GM12878 (cell line): Measurements from ENCODE around the gene CDC20B. TPM values are rescaled to one million over a fixed set of nuclear protein-coding genes. Genes with fewer than 3 reads are reported as not detected.
"Not testable (repeated sequence)": the region's sequence is repeated elsewhere in the genome, so short reads cannot be mapped to it uniquely, and the experiment has no call there.

Experiments
- ATAC-seq: fragments of 200-7000 bp; cut with Tn5 transposase; 3 replicates; pipeline ENCODE4 v1.9.1; 2020; ENCODE audit warnings: mild to moderate bottlenecking, moderate library complexity
- BruUV-seq: library from RNA; stranded (reverse); fragments of 400-500 nt; replicated peaks from 2 replicates; lab custom pipeline; 2021; lab: Mats Ljungman, UMichigan
- CTCF ChIA-PET: fragments of 300-600 bp; sonication (Branson Sonifier 250); formaldehyde crosslinking; extraction: SDS; loops from one replicate; lab custom pipeline; 2021; ENCODE audit warnings: inconsistent platforms; lab: Yijun Ruan, JAX
- POLR2A ChIA-PET: fragments of 350-600 bp; formaldehyde crosslinking; extraction: SDS; loops from one replicate; lab custom pipeline; 2021; ENCODE audit warnings: inconsistent platforms; lab: Charles Lee
- RAD21 ChIA-PET: fragments of 300-600 bp; sonication (Branson Sonifier 250); formaldehyde crosslinking; loops from one replicate; lab custom pipeline; 2023; ENCODE audit warnings: antibody characterized with exemption; ENCODE audit not compliant: unreplicated experiment; lab: Charles Lee
- SMC1A ChIA-PET: fragments of 300-600 bp; sonication (Branson Sonifier 250); formaldehyde crosslinking; loops from one replicate; lab custom pipeline; 2023; ENCODE audit not compliant: unreplicated experiment, uncharacterized antibody; lab: Charles Lee
- DNase-seq: peaks from one replicate; pipeline ENCODE4 v3.0.0-alpha.2; 2011; ENCODE audit warnings: low read depth, low spot score
- FAIRE-seq: peaks from 3 replicates; lab custom pipeline; 2011; peaks lifted over from hg19 to GRCh38; lab: Jason Lieb, UNC
- H2AFZ ChIP-seq: 2 replicates; pipeline ENCODE4 v1.6.0; 2011; ENCODE audit warnings: low read depth, low read length, control low read depth; ENCODE audit not compliant: control insufficient read depth
- H3K27ac ChIP-seq: 2 replicates; pipeline ENCODE4 v1.5.1; 2011; ENCODE audit warnings: control low read depth; ENCODE audit not compliant: control insufficient read depth, insufficient read depth
- H3K27me3 ChIP-seq, 2 experiments: replicated peaks in 1 of 2; 2 replicates each; pipeline versions ENCODE4 v1.6.0 to v1.6.1; 2011; ENCODE audit warnings: low read length in 1 of 2; ENCODE audit not compliant: control insufficient read depth in 2 of 2, insufficient read depth in 2 of 2
- H3K36me3 ChIP-seq, 2 experiments: 2 replicates each; pipeline ENCODE4 v1.5.1; 2011; ENCODE audit warnings: low read length in 1 of 2; ENCODE audit not compliant: control insufficient read depth in 2 of 2, insufficient read depth in 2 of 2
- H3K4me1 ChIP-seq: 2 replicates; pipeline ENCODE4 v1.6.1; 2011; ENCODE audit warnings: mild to moderate bottlenecking, low read length, moderate library complexity, mixed read lengths; ENCODE audit not compliant: control insufficient read depth, insufficient read depth
- H3K4me2 ChIP-seq: 2 replicates; pipeline ENCODE4 v1.6.0; 2011; ENCODE audit warnings: control low read depth; ENCODE audit not compliant: control insufficient read depth, insufficient read depth
- H3K4me3 ChIP-seq: fragments of 200-600 bp; sonication (generic); 2 replicates; pipeline ENCODE4 v1.5.1; 2016
- H3K79me2 ChIP-seq: 2 replicates; pipeline ENCODE4 v1.6.0; 2011; ENCODE audit warnings: low read length; ENCODE audit not compliant: control insufficient read depth, insufficient read depth
- H3K9ac ChIP-seq: 2 replicates; pipeline ENCODE4 v1.8.0; 2011; ENCODE audit warnings: low read length, control low read depth, mixed read lengths; ENCODE audit not compliant: control insufficient read depth, insufficient read depth
- H3K9me3 ChIP-seq: replicated peaks from 3 replicates; pipeline ENCODE4 v1.5.1; 2011; ENCODE audit warnings: mild to moderate bottlenecking, low read length; ENCODE audit not compliant: control insufficient read depth, insufficient read depth
- H4K20me1 ChIP-seq: 2 replicates; pipeline ENCODE4 v1.6.0; 2011; ENCODE audit not compliant: control insufficient read depth, insufficient read depth
- NFYB ChIP-seq: IDR thresholded peaks from 2 replicates; pipeline ENCODE4 v1.6.1; 2011; ENCODE audit warnings: low read depth, mild to moderate bottlenecking, low read length, improper control_type of control experiment, moderate library complexity; ENCODE audit not compliant: insufficient read depth
- WGBS: methylation state at CpG from one replicate; pipeline ENCODE4 v1.1.6; 2016; ENCODE audit warnings: low lambda C conversion rate; ENCODE audit not compliant: insufficient replicate concordance, insufficient coverage; ENCODE audit errors: missing lambda C conversion rate; 5-methylcytosine and 5-hydroxymethylcytosine counted together
- in situ Hi-C: fragments of 300-500 bp; cut with MboI; formaldehyde crosslinking; loops from 9 replicates; pipeline ENCODE4 v1.14.3; 2018; ENCODE audit warnings: mixed read lengths
- intact Hi-C: fragments of 100-400 bp; cut with micrococcal nuclease; formaldehyde crosslinking; loops from one replicate; pipeline ENCODE4 v1.14.2; 2022; ENCODE audit not compliant: unreplicated experiment
- polyA plus RNA-seq, 11 experiments: library from polyadenylated mRNA; depleted of rRNA in 4 of 11; unstranded in 6 of 11; stranded (reverse) in 5 of 11; fragments of >200 nt; fragmentation: Nextera tagmentation in 4 of 11; fragmentation: Illumina TruSeq in 1 of 11; extraction: Ambion mirVana in 4 of 11; extraction: Trizol in 1 of 11; gene quantifications; 1 replicate in 1 of 11; 2 replicates in 10 of 11; pipeline versions ENCODE4 v1.2.1 to v1.2.3, GENCODE V29; 2011 to 2016; ENCODE audit warnings: inconsistent platforms in 2 of 11, missing spikeins in 2 of 11, low read depth in 1 of 11
- total RNA-seq, 4 experiments: library from RNA; depleted of rRNA in 3 of 4; stranded (reverse); fragments of >200 nt in 3 of 4; fragmentation: Illumina TruSeq in 1 of 4; extraction: Trizol in 1 of 4; gene quantifications; 2 replicates each; pipeline versions ENCODE4 v1.2.1 to v1.2.3, GENCODE V29; 2013 to 2021

CDC20B gene
- total and polyA plus RNA-seq, 10 of the 15 experiments (the other 5 are each of a cell fraction or from before 2014, with no cell fraction given), result 0.05 to 0.11 TPM; not detected in 8

DNA sequence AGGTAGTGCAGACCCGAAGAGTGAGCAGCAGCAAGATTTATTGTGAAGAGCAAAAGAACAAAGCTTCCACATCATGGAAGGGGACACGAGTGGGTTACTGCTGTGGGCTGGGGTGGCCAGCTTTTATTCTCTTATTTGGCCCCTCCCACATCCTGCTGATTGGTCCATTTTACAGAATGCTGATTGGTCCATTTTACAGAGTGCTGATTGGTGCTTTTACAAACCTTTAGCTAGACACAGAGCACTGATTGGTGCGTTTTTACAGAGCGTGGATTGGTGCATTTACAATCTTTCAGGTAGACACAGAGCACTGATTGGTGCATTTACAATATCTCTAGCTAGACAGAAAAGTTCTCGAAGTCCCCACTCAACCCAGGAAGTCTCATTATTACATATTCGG lies 82.0 kb downstream of the CDC20B start:
- not testable (repeated sequence) for H3K27me3 ChIP-seq, H2AFZ ChIP-seq
- TF ChIP-seq NFYB, result peak; percentile 64; the same call in 1 of the 2 replicates
- TF ChIP-seq, all 136 proteins: peak for 1; not testable (repeated sequence) for 135
- H3K4me3 ChIP-seq, RAD21 ChIA-PET, H3K4me2 ChIP-seq, in situ Hi-C loops, intact Hi-C loops, H3K27ac ChIP-seq, FAIRE-seq, H3K79me2 ChIP-seq, BruUV-seq, H4K20me1 ChIP-seq, H3K9me3 ChIP-seq, DNase-seq, H3K9ac ChIP-seq, H3K36me3 ChIP-seq, H3K4me1 ChIP-seq, ATAC-seq: not testable (repeated sequence)
- ChIA-PET POLR2A (interaction anchor here (0.5 kb wide), 1 partner anchor 841 kb away, joined by 3 read pairs; no protein-coding TSS in a partner anchor), CTCF (interaction anchor here (0.6 to 0.7 kb wide), 2 partner anchors 24 to 48 kb away, joined by 3 to 4 read pairs; no protein-coding TSS in a partner anchor), SMC1A (interaction anchor here (1.0 kb wide), 1 partner anchor 17 kb away, joined by 3 read pairs; no protein-coding TSS in a partner anchor)
- 18% methylated on average over 6 of the region's 6 CpGs for WGBS

DNA sequence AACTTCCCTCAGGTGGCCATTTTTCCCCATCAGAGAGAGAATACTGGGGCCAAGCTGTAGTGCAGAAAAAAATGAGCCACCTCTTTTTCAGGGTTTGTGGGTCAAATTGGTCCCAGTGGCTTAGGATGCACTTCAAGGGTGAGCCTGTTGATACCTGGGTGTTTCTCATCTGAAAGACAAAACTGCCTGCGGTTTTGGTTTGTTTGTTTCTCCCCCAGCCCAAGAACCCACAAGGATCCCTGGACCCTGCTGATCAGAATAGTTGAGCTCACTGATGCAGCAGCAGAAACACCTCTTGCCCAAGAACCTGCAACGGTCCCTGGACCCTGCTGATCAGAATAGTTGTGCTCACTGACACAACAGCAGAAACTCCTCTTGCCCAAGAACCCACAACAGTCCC lies 83.7 kb downstream of the CDC20B start:
- RAD21 ChIA-PET, H3K27me3 ChIP-seq, in situ Hi-C loops, H3K4me1 ChIP-seq, H3K27ac ChIP-seq, H3K79me2 ChIP-seq, CTCF ChIA-PET, H4K20me1 ChIP-seq, H3K9ac ChIP-seq, DNase-seq, intact Hi-C loops, H2AFZ ChIP-seq, H3K36me3 ChIP-seq, POLR2A ChIA-PET, H3K4me2 ChIP-seq, ATAC-seq, BruUV-seq, H3K9me3 ChIP-seq, FAIRE-seq, SMC1A ChIA-PET, H3K4me3 ChIP-seq: not testable (repeated sequence)
- 0% methylated on average over 2 of the region's 2 CpGs for WGBS
